Peyer's patch (tissue), 4 donors: Measurements from ENCODE around the gene PRKCA.

Experiments used
- POLR2A ChIP-seq, 2 donors: fragments of 450-650 bp; IDR thresholded peaks; one replicate each; pipeline ENCODE4 v1.5.1; 2017; ENCODE audit warnings: antibody characterized with exemption in 2 of 2, mild to moderate bottlenecking in 2 of 2, moderate library complexity in 2 of 2
- TF ChIP-seq, protein P1 (sequence below), 6 experiments: fragments of 450-650 bp in 4 of 6; fragments of 200-600 bp in 2 of 6; sonication (generic) in 1 of 6; IDR thresholded peaks; one replicate each; pipeline ENCODE4 v1.5.1; 2017 to 2019; ENCODE audit warnings: antibody characterized with exemption in 6 of 6, mild to moderate bottlenecking in 3 of 6, moderate library complexity in 1 of 6

DNA sequence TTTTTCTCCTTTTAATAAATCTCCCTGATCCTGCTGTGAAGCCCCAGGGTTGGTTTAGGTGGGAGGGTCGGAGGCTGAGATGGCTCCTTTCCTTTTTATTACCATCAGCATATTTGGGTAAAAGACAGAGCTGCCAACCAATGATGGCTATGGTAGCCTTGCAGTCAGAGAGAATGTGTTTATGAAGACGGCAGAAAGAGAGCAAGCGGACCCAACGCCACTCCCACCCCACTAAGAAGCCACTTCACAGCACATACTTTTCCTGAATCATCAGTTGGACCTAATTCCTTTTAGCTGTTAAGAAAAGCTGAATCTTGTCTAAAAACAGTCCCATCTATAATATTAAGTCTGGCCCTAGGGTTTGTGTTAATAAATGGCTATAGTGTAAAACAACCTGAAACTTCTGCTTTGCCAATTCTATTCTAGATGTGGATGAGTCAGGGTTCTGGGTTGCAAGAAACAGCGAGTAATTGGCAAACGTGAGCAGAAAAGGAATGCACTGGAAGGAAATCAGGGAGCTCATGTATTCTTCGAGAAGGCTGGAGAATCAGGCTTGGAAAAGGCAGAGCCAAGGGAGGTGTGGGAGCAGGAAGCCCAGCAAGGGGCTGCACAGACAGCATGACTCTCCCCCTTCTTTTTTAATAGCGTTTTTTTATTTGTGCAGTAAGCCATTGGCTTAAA, 34.0 kb upstream of the PRKCA start:
- TF ChIP-seq POLR2A (IDR thresholded peaks at IDR 0.05): no peak
- TF ChIP-seq, protein P1, sequence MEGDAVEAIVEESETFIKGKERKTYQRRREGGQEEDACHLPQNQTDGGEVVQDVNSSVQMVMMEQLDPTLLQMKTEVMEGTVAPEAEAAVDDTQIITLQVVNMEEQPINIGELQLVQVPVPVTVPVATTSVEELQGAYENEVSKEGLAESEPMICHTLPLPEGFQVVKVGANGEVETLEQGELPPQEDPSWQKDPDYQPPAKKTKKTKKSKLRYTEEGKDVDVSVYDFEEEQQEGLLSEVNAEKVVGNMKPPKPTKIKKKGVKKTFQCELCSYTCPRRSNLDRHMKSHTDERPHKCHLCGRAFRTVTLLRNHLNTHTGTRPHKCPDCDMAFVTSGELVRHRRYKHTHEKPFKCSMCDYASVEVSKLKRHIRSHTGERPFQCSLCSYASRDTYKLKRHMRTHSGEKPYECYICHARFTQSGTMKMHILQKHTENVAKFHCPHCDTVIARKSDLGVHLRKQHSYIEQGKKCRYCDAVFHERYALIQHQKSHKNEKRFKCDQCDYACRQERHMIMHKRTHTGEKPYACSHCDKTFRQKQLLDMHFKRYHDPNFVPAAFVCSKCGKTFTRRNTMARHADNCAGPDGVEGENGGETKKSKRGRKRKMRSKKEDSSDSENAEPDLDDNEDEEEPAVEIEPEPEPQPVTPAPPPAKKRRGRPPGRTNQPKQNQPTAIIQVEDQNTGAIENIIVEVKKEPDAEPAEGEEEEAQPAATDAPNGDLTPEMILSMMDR (IDR thresholded peaks at IDR 0.05): no peak
